ENCODE measurements around the gene AGBL3.

The AGBL3 gene

GRCh38 chr7:135184254-135184841 lies 198.0 kb downstream of the AGBL3 start:
- no peak for FAIRE-seq
- DNase-seq (ENCODE audit: low spot score): no peak

All from RCC 7860 (cell line).